IPS DF 4.7 (cell line): ENCODE measurements around the gene ITPKA.
"Not testable (repeated sequence)": the region's sequence is repeated elsewhere in the genome, so short reads cannot be mapped to it uniquely, and the experiment has no call there.

Source experiments
- DNase-seq: peaks from one replicate; pipeline ENCODE4 v3.0.0-alpha.2; 2013; ENCODE audit warnings: low spot score; ENCODE audit errors: extremely low read depth

The ITPKA gene

DNA sequence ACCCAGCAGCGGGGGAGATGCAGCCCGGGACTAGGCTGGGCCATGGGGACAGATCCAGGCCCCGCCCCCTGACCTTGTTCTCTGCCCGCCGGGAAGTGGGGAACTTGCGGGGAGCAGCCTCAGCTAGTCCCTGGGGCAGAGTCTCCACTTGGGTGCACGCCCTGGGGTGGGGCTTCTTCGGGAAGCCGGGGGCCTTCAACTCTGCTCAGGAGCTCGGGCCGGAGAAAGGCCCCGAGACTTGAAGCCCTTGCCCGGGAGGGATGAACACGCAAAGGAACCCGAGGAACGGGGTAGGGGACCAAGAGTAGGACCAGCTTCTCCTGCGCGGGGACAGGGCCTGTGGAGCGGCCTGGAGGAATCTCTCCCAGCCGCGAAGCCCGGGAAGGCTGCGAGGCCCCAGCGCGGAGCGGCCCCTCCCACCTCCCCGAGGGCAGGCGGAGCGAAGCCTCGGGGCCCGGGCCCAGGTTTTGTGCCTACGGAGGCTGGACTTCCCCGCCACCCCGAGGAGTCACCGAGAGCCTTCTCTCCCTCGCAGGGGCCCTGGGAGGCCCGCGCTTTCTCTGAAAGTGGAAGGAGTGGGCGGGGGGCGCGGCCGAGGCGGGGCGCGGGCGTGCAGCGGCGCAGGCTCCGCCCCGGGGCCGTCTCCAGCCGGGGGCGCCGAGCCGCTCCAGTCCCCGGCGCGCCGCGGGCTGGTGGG, at the start of gene ITPKA:
Gene ITPKA (plus strand): TSS at position 670 of the 697 bp plus-strand sequence. CDS start 54 bp downstream, outside the sequence.
- DNase-seq, result no peak

DNA sequence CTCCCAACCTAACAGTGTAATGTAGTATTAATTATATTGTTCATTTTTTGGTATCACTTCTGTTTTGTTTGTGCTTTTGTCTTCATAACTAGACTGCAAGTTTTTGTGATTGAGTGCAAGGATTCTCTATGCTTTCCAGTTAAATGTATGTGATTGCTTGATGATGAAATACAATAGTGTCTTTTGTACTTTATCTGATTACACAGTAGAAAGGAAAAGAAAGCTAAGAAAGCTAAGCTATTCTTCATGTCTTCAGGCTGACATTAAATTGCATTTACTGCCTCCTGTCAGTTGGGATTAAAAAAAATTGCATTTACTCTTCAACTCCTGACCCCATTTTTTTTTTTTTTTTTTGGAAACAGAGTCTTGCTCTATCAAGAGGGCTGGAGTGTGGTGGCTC, 48.3 kb upstream of the ITPKA start:
- DNase-seq, result no peak

DNA sequence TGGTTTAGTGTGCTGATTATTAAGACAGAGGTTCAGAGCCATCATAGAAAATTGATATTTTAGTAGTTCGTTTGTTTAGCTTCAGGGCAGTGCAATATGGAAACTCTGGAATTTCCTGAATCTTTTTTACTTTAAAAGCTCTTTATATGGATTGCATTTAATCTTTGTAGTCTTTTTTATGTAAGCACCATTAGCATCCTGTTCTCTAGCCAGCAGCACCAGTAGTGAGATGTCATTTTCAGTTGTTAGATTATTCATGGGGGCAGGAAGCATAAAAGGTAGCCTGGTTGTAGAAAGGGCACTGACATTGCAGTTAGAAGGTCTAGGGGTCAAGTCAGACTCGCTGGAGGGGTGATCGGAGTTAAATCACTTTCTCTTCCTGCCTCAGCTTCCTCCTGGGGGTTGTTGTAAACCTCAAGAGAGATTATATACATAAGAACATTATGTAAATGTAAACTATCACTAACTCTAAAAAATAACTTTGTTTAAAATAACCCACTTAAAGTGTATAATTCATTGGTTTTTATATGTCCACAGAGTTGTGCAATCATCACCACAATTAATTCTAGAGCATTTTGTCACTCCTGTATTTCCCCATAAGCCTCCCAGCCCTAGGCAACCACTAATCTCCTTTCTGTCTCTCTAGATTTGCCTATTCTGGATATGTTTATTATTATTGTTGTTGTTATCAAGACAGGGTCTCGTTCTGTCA, 31.4 kb upstream of the ITPKA start:
- no peak for DNase-seq

DNA sequence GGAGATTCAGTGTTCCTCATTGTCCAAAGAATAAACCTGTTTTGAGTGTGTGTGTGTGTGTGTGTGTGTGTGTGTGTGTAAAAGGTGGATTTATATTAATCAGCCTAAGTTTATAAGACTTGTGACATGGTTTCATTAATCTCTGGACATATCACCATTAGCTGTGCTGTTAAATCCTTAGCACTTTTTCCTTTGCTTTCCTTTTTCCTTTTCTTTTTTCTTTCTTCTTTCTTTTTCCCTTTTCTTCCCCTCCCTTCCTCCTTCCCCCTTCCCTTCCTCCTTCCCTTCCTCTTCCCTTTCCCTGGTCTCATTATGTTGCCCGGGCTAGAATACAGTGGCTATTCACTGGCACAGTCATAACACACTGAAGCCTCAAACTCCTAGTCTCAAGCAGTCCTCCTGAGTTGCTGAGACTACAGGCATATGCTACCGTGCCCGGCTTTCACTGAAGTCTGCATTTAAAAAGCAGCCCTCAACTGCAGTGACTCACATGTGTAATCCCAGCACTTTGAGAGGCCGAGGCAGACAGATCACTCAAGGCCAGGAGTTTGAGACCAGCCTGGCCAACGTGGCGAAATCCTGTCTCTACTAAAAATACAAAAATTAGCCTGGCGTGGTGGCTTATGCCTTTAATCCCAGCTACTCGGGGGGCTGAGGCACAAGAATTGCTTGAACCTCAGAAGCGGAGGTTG, 28.6 kb upstream of the ITPKA start:
- no peak for DNase-seq

DNA sequence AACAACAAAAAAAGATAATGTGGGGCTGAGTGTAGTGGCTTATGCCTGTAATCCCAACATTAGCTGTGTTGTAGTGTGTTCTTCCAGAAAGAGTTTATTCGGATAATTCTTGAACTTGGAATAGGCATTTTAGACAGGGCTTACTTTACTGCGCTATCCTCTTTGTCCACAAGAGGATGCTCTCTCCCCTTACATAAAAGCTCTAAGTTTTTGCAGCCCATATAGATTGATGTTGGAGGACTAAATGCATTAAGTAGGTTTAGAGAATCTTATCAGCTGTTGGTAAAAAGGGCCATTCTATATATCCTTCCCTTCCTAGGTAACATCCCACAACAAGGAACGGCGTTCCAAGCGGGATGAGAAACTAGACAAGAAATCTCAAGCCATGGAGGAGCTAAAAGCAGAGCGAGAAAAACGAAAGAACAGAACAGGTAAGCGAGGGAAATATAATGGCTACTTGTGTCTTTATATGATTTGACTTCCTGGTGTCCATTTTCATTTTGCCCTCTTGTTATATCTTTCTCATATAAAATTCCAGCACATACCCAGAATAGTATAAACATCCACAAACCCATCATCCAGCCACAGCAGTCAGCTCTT, 27.8 kb upstream of the ITPKA start:
- no peak for DNase-seq

DNA sequence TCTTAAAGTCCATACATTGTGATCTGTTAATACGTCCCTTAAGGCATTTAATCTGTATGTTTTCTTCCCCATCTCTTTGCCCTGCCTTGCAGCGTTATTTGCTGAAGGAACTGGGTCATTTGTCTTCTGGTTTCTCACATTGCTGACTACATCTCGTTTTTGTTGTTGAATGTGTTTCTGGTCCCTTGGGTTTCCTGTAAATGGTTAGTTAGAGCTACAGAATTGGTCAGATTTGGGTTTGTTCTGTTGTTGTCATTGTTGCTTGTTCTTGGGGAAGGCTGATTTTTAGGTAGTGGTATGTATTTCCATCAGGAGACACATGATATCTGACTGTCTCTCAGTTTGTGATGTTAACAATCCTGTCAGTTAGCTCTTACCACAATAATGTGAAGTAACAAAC, 27.0 kb upstream of the ITPKA start:
- no peak for DNase-seq

DNA sequence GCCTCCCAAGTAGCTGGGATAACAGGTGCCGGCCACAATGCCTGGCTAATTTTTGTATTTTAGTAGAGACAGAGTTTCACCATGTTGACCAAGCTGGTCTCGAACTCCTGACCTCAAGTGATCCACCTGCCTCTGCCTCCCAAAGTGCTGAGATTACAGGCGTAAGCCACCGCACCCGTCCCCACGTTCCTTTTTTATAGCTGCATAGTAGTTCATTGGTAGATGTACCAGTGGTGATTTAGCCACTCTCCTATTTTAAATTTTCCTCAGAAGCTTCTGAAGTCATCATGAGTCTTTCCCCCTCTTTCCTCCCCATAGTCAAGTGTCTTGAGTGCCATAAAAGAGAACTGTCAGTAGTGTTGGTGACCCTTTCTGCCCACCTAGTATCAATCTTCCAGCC, 24.0 kb upstream of the ITPKA start:
- not testable (repeated sequence) for DNase-seq

DNA sequence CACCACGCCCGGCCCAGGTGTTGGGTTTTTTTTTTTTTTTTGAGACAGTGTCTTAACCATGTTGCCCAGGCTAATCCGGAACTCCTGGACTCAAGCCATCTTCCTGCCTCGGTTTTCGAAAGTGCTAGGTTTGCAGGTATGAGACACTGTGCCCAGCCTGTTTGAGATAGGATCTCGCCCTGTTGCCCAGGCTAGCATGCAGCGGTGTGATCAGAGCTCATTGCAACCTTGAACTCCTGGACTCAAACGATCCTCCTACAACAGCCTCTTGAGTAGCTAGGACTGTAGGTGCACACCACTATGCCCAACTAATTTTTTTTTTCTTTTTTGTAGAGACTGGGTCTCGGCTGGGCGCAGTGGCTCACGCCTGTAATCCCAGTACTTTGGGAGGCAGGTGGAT, 20.3 kb upstream of the ITPKA start:
- DNase-seq, result no peak

DNA sequence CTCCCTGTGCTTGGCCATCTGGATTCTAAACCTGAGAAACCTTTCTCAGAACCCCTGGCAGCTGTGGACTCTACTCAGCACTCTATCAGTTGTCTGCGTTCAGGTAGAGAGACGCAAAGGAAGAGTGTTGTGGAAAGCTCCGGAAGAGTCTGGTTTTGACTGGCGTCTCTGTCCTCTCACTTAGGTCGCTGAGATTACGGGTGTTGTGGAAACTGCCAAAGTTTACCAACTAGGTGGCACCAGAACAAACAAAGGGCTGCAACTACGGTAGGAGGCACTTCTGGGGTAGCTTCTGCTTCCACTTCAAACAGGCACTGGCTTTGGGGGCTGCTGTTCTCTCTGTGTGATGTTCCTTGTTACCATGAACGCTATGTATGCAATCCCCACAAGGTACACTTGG, 19.2 kb upstream of the ITPKA start:
- no peak for DNase-seq

DNA sequence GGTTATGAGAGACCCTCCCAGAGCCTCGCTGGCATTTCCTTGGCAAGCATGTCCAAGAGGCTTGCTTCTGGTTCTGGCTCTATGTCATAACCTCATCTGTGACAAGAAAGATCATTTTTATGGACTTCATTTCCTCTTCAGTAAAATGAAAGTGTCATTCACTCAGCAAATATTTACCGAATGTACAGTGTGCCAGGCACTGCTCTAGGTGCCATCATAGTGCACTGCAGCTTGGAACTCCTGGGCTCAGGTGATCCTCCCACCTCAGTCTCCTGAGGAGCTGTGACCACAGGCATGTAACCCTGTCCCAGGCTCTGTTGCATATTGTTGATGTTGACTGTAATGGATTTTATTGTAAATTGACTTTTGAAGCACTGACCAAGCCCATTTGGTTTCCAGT, 18.7 kb upstream of the ITPKA start:
- DNase-seq, result no peak

DNA sequence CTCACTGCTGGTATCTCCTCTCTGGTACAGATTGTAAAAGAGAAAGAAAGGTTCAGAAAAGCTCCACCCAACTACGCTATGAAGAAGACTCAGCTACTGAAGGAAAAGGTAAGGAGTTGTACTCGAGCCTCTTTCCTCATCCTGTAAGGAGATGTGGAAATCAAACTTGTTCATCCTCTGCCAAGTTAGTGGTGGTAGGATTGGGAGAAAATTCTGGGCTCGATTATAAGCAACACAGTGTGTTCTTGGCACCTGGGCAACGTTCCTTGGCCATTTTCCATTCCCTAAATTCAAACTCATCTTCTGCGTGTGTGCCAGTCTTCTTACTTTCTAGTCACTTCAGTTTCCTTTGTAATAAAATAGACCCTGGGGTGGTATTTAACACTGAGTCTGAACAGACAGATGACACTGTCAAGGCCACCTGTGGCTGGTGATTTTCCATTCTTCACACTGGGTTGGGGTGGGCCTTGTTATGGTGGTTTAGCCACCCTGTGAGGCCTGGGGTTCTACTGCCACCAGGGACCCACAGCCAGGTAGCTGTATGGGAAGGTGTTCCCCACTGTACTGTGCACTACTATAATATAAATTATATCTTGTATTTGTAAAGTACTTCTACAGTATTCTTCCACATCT, 17.1 kb upstream of the ITPKA start:
- DNase-seq, result no peak

DNA sequence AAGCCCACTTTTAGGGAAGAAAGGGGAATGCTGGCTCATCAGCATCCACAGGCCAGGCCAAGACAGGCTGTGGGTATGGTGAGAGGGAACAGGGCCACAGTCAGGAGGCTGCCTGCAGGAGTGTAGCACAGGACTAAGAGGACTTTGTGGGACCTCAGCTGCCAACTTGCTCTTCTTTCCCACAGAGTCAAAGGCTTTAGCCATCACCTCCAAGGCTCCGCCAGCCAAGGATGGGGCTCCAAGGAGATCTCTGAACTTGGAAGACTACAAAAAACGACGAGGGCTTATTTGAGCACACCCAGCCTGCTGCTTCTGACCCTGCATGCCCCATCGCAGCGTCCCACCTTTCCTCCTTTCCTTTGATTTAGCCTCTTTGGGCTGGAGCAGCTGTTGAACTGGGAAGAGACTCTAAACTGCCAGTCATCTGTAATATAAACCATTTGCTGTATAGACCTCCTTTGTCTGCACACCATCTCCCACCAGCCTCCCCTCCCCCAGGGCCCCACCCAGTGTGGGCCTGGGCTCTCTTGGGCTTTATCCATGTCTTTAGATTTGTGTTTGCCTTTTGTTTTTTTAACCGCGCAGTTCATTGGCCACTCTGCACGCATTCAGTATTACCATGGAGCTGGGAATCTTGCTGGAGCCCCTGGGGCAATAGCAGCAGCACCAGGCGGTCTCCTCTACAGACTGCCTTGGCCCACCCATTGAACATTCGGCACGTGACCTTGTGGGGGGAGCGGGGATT, 13.1 kb upstream of the ITPKA start:
- DNase-seq, result no peak

DNA sequence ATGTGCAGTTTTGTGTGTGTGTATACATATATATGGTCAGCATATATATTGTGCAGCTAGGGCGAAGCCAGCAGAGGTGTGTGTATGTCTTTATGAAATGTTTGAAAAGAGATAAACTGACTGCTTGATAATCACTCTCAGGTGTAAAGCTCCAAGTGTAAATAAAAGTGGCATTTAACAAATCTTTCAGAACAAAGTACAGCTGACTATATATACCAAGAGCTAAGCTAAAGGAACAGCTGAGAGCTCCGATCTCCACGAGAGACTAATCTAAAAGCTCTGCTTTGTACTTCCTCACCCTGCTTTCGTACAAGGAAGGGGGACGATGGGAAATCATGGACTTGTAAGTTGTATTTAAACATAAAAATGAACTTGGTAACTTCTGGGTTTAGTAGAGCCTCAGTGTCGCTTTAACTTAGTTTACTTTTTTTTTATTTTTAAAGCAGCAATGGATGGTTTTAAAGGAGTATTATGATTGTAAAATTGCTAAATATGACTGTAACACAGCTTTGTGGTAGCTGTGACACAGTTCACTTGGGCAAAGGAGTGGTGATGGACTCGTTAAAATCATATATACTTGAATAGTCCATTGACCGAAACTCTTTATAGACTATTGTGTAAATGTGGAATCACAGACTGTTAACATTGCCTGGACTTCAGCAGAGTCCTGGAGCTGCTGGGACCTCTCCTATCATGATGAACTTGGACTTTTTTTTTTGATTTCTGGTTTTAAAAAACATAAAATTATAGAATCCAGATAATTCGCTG, 11.4 kb upstream of the ITPKA start:
- no peak for DNase-seq

DNA sequence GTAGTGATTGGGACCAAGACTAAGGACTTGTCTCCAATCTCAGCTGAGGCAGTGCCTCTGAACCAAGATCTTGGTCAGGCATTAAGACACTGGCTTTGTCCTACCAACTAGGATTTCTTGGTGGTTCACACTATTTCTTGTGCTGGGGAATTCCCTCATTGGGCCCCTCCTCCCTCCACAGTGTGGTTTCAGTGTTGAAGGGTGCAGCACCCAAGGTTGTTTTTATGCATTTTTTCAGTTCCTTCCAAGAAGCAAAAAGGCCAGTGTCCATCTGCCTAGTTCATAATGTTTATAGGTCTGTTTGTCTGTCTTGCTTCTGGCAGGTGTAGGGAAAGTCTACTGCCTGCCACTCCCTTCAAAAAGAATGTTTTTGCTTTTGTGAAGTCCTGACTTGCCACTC, 10.6 kb upstream of the ITPKA start:
- no peak for DNase-seq

DNA sequence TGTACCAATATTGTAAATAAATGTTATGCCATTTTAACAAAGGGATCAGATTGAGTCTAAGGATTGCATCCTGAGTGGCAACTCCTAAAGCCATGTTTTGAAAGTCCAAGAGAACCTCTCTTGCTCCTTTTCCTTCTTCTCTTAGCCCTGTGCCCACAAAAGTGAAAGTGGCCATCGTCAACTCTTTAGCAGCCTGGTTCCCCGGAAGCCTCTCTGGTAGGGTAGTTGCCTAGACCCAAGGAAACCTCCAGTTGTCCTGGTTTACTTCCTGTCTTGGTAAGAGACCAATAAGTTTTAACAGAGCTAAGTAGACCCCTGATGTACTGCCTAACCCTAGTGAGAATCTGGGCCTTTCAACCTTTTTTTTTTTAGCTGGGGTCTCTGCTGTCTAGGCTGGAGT, 10.2 kb upstream of the ITPKA start:
- no peak for DNase-seq

DNA sequence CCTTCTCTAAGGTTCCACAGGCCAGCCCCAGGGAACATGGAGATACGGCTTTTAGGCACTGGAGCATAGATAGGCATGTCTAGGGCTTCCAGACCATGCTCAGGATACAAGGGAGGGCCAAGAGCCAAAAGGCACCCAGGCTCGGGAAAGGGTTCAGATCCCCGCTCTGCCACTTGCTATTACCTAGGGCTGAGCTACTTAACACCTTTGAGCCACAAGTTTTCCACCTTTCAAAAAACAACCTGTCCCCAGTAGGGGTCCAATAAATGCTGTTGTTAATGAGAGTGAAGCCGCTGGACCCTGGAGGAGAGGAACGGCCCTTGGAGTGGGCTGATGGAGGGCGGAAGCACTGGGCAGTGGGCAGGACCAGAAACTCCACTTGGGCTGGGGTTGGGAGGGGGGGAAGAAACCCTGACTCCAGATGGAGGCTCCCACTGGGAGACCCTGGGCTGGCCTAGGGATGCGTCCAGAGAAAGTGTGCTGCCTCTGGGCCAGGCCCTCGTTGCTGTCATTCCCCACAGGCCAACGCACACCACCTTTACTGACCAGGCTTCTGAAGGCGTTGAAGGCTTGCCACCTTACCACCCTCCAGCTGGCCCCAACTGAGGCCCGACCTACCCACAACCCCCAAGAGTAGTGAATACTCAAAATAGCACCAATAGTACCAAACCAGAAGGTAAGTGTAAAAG, 8.6 kb upstream of the ITPKA start:
- DNase-seq, result no peak

DNA sequence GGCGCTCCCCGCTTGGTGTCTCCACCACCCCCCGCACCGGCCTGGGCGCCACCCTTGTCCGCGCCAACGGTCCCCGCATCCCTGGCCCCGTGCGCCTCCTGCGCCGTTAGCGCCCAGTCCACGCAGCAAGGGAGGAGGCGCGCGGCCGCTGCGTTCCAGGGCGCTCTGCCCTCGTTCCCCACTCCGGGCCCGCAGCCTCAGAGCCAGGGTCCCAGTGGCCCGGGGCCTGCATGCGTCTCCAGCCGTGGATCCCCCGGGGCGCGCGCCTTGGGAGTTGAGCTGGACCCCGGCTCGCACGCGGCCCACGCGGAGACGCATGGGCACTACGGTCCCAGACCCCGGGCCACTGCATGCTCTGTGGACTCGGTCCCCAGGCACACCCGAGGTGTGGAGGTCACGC, 7.4 kb upstream of the ITPKA start:
- no peak for DNase-seq

DNA sequence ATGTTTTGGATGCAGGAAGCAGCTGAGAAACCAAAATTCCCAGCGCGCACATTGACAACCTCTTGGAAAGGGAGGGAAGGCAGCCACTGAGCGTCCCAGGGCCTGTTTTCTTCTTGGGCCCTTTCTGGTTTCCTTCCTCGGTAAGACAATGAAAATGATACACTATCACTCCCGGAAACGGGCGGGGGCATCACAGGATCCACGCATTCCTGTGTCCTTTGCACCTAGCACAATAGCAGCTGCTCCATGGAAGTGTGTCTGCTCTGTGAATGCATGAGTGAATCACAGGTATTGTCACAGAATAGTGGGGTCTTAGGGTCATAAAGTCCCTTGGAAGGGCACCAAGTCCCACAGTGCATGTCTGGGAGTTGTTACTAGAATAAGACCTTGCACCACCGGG, 6.3 kb upstream of the ITPKA start:
- no peak for DNase-seq

DNA sequence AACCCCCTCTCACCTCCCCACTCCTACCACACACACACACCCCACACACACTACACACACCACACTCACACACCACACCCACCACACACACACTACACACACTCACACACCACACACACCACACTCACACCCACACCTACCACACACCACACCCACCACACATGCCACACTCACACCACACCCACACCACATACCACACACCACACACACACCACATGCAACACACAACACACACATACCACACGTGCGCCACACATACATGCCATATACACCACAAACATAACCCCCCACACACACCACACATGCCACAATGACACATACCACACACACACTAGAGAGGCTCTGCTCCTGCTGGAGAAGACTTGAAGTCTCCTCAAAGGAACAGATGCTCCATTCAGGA, 5.9 kb upstream of the ITPKA start:
- no peak for DNase-seq

DNA sequence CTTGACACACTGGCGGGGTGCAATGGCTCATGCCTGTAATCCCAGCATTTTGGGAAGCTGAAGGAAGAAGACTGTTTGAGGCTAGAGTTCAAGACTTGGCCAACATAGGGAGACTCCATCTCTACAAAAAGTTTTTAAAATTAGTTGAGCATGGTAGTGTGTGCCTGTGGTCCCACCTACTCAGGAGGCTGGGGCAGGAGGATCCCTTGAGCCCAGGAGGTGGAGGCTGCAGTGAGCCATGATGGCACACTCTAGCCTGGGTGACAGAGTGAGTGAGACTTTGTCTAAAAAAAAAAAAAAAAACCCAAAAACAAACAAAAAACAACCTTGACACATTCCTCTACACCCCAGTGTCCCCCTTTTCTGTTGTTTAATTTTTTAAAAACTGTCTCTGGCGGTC, 4.0 kb upstream of the ITPKA start:
- DNase-seq, result no peak
